Measurements from ENCODE around the gene OR5H14. TPM values are rescaled to one million over a fixed set of nuclear protein-coding genes. Genes with fewer than 3 reads are reported as not detected.
"Not testable (repeated sequence)": the region's sequence is repeated elsewhere in the genome, so short reads cannot be mapped to it uniquely, and the experiment has no call there.

Gene OR5H14
- polyA plus RNA-seq (ENCODE audit: insufficient read length in 3 of 3), result not detected
- long read RNA-seq, donor 1, result 0 reads
- long read RNA-seq, donor 2, result 0 reads
- long read RNA-seq, donor 3, result 0 reads
- long read RNA-seq, donor 4, result 0 reads
- long read RNA-seq, donor 5, result 0 reads
- long read RNA-seq, donor 6, result 0 reads
- long read RNA-seq, donor 7, result 0 reads
- long read RNA-seq, donor 8, result 0 reads
- long read RNA-seq, donor 9, result 0 reads
- long read RNA-seq, donor 10, result 0 reads
- long read RNA-seq, donor 11, result 0 reads
- long read RNA-seq, donor 12, result 0 reads
- long read RNA-seq, donor 13, result 0 reads
- long read RNA-seq, donor 14, result 0 reads
- long read RNA-seq, donor 15, result 0 reads
- long read RNA-seq, donor 16, result 0 reads

DNA sequence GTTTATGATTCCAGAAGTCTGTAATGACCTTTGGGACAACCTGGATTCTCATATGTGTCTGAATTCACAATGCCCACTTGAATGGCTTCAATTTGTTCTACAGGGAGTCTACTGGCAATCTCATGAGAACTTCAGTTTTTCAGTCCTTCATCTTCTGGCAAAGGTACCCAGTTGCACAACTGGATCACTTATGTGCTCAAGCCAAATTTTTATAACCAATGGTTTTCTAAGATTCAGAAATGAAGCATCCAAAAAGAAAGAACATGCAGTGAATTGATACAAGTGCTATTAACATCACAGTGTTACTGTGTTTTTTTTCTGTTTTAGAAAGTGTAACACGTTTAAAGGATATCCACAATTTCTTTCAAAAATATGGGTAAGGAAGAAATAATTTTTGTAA is at the start of gene OR5H14:
Gene OR5H14, plus strand, starts transcription at position 301 of the 400 bp plus-strand sequence. CDS start 1,907 bp downstream, outside the sequence.
- no peak for DNase-seq (ENCODE audit: extremely low read depth in 1 of 11, low read depth in 9 of 11, low spot score in 4 of 11)

DNA sequence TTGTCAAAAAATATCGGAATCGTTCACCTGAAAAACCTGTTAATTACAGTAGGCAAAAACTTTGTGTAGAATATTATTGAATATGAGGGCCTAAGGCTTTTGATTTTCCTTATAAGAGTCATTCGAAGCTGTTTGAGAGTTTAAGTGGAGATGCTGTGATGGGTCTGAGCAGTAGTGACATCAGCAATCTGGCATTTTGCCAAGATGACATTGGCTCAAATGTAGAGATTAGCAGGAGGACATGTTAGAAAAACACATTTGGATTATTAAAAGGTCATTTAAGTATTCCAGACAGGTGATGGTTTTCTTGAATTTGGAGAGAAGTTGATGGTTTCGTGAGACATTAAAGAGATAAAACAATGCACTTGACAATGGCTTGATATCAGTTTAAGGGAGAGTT is 47.4 kb upstream of the OR5H14 start:
- no peak for DNase-seq (ENCODE audit: extremely low read depth in 1 of 11, low read depth in 9 of 11, low spot score in 4 of 11)

DNA sequence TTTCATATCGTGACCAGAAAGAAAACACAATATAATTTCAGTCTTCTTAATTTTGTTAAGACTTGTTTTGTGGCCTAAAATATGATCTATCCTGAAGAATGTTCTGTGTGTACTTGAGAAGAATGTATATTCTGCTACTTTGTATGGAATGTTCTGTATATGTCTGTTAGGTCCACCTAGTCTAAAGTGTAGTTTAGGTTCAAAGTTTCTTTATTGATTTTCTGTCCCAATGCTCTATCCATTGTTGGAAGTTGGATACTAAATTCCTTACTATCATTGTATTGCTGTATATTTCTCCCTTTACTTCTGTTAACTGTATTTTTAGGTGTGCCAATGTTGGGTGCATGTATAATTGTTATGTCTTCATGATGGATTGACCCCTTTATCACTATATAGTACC is 39.1 kb upstream of the OR5H14 start:
- no peak for DNase-seq (ENCODE audit: extremely low read depth in 1 of 11, low read depth in 9 of 11, low spot score in 4 of 11)

DNA sequence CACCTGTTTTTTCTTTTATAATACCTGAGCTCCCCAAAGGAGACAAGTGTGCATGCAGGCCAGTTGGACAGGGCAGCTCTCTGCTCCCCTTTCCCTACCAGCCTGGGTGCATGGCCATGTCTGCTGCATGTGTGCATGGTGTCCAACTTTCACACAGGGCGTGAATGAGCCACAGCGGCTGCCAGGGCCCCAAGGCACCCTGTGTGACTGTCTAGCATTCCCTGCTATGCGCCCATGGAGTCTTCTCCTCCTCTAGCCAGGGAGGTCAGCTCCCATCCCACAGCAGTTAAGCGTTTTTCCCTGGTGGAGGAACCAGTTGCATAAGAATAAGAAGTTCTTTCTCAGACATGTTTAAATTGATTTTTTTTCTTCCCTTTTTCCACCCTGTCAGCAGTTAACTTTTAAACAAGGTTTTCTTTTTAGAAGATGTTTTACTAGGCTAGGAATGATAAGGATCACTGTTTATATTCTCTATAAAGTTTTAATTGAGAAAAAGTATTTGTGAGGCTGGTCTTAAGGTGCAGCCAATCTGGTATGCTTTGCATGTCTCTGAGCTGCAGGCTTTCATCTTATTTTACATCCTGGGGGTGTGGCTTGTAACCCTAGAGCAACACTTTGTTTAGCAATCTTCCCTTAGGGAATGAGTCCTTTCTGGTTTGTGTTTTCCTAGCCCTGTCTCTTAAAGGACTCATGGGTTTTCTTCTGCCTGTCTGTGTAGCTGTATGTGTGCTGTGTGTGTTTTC is 37.3 kb upstream of the OR5H14 start:
- DNase-seq (ENCODE audit: extremely low read depth in 1 of 11, low read depth in 9 of 11, low spot score in 4 of 11), result no peak

- DNase-seq (ENCODE audit: extremely low read depth in 1 of 11, low read depth in 9 of 11, low spot score in 4 of 11), result no peak
Observed at GRCh38 chr3:98110550-98110908, 36.8 kb upstream of the OR5H14 start.

- no peak for DNase-seq (ENCODE audit: extremely low read depth in 1 of 11, low read depth in 9 of 11, low spot score in 4 of 11)
Observed at GRCh38 chr3:98114264-98114663, 33.0 kb upstream of the OR5H14 start.

- DNase-seq (ENCODE audit: extremely low read depth in 1 of 11, low read depth in 9 of 11, low spot score in 4 of 11), result no peak
Observed at GRCh38 chr3:98115717-98116116, 31.6 kb upstream of the OR5H14 start.

GRCh38 chr3:98130421-98130820 is 16.9 kb upstream of the OR5H14 start, which contains the start of gene OR5H1:
Gene OR5H1, plus strand, starts transcription at chr3:98130721. Its CDS starts 1,977 bp downstream, at chr3:98132698.
- no peak for DNase-seq (ENCODE audit: extremely low read depth in 1 of 11, low read depth in 9 of 11, low spot score in 4 of 11)

GRCh38 chr3:98136631-98137030 is 10.6 kb upstream of the OR5H14 start:
- DNase-seq (ENCODE audit: extremely low read depth in 1 of 11, low read depth in 9 of 11, low spot score in 4 of 11), result no peak

DNA sequence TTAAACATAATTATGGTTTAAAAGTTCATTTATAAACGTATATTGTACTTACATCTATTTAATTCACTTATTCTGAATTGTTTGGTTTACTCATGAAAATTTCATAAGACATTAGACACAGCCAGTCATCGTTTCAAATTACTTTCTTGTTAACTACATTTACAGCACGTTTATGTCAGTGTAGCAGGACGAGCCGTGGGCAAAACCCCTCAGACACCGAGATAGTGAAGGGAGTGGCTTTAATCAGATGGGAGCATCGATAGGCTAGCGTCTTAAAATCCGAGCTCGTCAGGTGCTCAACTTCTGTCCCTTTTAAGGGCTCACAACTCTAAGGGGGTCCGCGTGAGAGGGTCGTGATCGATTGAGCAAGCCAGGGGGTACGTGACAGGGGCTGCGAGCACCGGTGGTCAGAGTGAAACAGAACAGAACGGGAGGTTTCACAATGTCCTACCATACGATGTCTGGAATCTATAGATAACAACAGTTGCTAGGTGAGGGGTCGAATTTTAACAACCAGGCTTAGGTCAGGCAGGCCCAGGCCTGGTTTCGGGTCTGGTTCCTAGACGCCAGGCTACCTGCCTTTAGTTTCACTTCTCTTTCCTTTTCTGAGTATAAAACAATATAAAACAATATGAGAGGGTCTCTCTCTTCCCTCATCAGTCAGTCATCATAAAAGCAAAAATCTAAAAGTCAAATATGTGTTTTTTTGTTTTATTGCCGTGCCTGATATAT is 9.3 kb upstream of the OR5H14 start:
- not testable (repeated sequence) for DNase-seq (ENCODE audit: extremely low read depth in 1 of 11, low read depth in 9 of 11, low spot score in 4 of 11)

DNA sequence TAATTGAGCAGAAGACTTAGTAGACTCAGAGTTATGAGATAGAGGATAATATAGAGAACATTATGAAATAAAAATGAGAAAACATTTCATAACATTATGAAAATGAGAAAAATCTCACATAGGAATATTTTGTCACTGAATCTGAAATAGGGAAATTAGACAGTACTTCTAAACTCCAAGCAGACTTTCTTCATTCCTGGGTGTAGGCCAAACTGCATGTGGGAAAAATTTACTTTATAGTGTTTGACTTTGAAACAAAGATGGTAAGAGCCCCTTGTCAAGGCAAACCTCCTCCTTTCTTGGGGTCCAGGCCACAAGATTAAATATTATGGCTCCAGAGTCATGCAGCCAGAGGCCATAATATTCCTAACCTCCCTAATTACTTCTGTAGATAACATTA is 6.7 kb upstream of the OR5H14 start:
- no peak for DNase-seq (ENCODE audit: extremely low read depth in 1 of 11, low read depth in 9 of 11, low spot score in 4 of 11)

- DNase-seq (ENCODE audit: extremely low read depth in 1 of 11, low read depth in 9 of 11, low spot score in 4 of 11), result no peak
Observed at GRCh38 chr3:98148751-98149150, 1.5 kb downstream of the OR5H14 start.

DNA sequence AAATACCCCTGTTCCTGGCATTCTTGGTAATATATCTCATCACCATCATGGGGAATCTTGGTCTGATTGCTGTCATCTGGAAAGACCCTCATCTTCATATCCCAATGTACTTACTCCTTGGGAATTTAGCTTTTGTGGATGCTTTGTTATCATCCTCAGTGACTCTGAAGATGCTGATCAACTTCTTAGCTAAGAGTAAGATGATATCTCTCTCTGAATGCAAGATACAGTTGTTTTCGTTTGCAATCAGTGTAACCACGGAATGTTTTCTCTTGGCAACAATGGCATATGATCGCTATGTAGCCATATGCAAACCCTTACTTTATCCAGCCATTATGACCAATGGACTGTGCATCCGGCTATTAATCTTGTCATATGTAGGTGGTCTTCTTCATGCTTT is 2.2 kb downstream of the OR5H14 start:
- not testable (repeated sequence) for DNase-seq (ENCODE audit: extremely low read depth in 1 of 11, low read depth in 9 of 11, low spot score in 4 of 11)

DNA sequence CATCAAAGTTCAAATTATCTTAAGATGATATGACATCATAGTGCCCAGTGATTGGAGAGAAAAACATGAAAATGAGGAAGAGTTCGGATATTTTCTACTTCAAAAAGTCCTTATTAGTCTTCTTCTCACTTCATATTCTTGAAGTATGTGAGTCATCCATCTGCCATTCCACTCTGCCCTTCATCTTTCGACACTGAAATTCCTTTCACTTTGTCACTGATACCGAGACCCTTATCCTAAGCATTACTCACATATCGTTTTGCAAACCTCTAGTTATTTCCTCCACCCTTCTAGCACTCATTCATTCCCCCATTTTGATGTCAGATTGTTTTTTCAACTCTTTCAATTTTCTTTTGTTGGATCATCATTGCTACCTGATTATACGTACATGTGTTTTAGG is 4.0 kb downstream of the OR5H14 start:
- no peak for DNase-seq (ENCODE audit: extremely low read depth in 1 of 11, low read depth in 9 of 11, low spot score in 4 of 11)

DNA sequence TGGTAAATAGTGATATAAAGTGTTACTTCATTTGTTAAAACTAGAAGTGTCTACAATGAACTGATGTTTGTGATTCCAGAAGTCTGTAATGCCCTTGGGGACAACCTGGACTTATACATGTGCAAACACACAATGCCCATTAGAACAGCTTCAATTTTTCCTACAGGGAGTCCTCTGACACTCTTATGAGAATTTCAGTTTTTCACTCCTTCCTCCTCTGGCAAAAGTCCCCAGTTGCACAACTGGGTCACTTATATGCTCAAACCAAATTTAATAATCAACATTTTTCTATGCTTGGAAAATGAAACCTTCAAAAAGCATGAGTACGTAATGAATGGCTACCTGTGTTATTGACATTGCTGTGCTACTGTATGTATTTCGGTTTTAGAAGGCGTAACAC is 19.1 kb downstream of the OR5H14 start, which contains the start of gene OR5H15:
Gene OR5H15, plus strand, starts transcription at position 301 of the 400 bp plus-strand sequence. CDS start 2,004 bp downstream, outside the sequence.
- no peak for DNase-seq (ENCODE audit: extremely low read depth in 1 of 11, low read depth in 9 of 11, low spot score in 4 of 11)

- DNase-seq (ENCODE audit: extremely low read depth in 1 of 11, low read depth in 9 of 11, low spot score in 4 of 11), result no peak
Observed at GRCh38 chr3:98171071-98171470, 23.8 kb downstream of the OR5H14 start.

DNA sequence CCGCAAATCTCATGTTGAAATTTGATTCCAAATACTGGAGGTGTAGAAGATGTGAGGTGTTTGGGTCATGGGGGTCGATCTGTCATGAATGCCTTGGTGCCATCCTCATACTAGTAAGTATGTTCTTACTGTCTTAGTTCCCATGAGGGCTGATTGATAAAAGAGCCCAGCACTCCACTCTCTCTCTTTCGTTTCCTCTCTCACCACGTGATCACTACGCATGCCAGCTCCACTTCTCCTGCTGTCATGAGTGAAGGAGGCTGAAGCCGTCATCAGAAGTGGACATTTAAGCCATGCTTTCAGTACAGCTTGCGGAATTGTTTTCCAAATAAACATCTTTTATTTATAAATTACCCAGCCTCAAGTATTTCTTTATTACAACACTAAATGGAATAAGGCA is 25.3 kb downstream of the OR5H14 start:
- DNase-seq (ENCODE audit: extremely low read depth in 1 of 11, low read depth in 9 of 11, low spot score in 4 of 11), result no peak

DNA sequence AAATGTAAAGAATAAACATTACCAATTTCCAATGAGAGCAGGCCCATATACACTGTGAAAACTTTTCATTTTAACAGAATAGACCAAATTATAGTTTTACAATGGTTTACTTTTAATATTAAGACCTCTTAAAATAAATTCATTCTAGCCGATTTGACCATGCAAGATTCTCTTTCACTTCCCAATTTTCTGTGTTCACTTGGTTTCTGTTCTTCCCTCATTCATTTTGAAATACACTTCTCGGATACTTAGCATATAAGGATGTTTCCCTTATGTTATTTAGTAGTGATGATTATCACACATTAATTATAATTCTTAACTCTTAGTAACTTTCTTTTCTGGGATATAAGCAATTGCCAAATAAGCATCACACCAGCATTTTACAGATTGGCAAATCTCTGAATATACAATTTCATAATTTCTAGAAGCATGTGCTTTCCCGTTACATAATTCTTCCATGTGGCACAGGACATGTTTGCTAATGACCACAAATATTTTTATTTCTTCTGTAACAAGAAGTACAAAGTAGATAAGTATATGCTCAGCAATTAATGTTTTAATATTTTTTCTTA is 33.1 kb downstream of the OR5H14 start:
- no peak for DNase-seq (ENCODE audit: extremely low read depth in 1 of 11, low read depth in 9 of 11, low spot score in 4 of 11)

GRCh38 chr3:98182196-98182595 is 34.9 kb downstream of the OR5H14 start:
- DNase-seq (ENCODE audit: extremely low read depth in 1 of 11, low read depth in 9 of 11, low spot score in 4 of 11), result no peak
